DMS114 treated with DMSO at 0.1 percent for 48 hours (cell line): ENCODE measurements around the gene VMAC.
"Not testable (repeated sequence)": the region's sequence is repeated elsewhere in the genome, so short reads cannot be mapped to it uniquely, and the experiment has no call there.

ENCODE experiments used
- DNase-seq: peaks from one replicate; lab custom pipeline; 2025; ENCODE audit not compliant: unreplicated experiment; lab: John Stamatoyannopoulos, UW

Gene VMAC

GRCh38 chr19:5883157-5883873 lies 21.4 kb upstream of the VMAC start:
- not testable (repeated sequence) for DNase-seq

GRCh38 chr19:5884065-5884811 lies 20.4 kb upstream of the VMAC start:
- not testable (repeated sequence) for DNase-seq

GRCh38 chr19:5889288-5889971 lies 15.2 kb upstream of the VMAC start:
- DNase-seq: no peak

- no peak for DNase-seq
Observed at GRCh38 chr19:5890099-5890498, 14.6 kb upstream of the VMAC start.

GRCh38 chr19:5891572-5891937 lies 13.1 kb upstream of the VMAC start:
- no peak for DNase-seq

GRCh38 chr19:5891938-5892771 lies 12.5 kb upstream of the VMAC start:
- no peak for DNase-seq

DNA sequence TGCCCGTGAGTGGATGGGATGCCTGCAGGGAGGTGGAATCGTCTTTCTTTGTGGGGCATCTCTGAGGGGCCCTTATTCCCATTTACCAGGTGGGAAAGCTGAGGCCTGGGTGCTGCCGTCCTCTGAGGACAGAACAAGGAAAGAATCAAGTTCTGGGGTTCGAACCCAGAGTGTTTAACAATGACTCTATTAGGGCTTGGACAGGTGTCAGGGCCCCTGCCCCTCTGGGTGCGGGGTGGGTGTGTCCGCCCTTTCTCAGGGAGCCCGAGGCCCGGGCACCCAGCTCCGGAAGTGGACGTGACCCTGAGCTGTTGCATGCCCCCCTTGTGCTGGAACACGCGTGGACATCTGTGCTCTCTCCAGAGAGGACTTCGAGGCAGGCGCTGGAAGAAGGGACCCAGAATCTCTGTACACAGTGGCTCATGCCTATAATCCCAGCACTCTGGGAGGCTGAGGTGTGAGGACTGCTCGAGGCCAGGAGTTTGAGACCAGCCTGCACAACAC lies 11.8 kb upstream of the VMAC start:
- DNase-seq: no peak

- DNase-seq: no peak
Observed at GRCh38 chr19:5893296-5893903, 11.3 kb upstream of the VMAC start.

- no peak for DNase-seq
Observed at GRCh38 chr19:5893907-5894703, 10.6 kb upstream of the VMAC start.

GRCh38 chr19:5894704-5895349 lies 9.8 kb upstream of the VMAC start:
- no peak for DNase-seq

- DNase-seq: no peak
Observed at GRCh38 chr19:5895409-5895808, 9.3 kb upstream of the VMAC start.

GRCh38 chr19:5895890-5896289 lies 8.8 kb upstream of the VMAC start:
- DNase-seq: no peak

DNA sequence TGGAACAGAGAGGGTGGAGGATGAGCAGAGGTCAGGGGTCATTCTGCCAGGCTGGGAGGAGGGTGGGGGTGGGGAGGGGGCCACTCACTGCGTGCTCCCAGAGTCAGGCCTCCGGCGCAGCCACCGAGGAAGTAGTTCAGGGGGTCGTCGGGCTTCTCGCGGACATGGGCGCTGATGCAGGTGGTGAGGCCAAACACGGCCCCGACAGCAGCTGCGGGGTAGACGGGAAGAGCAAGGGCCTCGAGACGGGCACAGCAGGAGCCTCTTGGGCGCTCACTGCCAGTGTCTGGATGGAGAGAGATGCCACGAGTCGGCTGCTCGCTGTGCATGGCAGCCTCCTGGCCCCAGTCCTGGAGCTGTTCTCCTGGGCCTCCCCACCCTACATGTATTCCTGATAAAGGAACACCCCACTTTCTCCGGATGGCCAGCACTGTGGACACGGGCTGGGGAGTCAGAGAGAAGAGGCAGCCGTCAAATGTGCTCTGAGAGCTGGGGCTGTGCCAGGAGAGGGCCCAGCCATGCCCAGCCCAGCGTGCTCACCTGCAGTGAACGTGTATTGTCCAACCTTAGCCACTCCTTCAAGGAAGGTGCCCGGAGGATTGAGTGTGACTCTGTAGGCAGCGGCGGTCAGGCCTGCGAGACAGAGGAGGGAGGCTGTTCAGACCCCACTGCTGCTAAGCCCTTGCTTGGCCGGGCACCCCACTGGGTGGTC lies 8.2 kb upstream of the VMAC start:
- no peak for DNase-seq

- DNase-seq: no peak
Observed at GRCh38 chr19:5897189-5897969, 7.3 kb upstream of the VMAC start.

DNA sequence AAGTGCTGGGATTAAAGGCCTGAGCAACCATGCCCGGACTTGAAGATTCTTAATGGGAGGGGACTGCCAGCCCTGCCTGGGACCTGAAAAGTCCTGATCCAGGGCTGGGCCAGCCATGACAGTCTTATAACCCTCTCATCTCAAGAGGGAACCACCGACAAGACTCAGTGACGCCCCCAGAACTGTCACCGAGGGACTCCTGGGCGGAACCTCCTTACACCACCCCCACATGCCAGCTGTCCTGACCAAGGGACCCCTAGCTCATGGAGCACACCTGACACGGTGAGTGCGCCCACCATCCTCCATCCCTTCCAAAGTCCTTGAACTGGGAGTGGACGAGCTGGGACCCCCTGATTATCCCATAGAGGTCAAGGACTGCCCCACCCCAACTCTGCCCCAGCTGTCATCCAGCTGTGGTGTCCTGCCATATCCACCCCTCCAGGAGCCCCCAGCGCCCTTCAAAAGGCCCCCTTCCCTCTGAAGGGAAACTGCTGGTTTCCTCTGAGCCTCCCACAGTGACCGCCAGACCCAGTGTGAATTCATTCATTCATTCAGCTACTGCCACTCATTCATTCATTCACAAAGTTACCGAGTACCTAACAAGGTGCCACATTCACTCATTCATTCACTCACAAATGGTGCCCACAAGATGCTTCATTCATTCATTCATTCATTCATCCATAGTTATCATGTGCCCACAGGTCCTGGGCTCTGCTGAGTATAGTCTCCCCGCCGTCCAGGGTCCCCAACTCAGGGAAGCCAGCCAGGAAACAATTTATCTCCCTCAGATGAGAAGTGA lies 4.7 kb upstream of the VMAC start:
- DNase-seq: no peak

GRCh38 chr19:5900976-5901375 lies 3.7 kb upstream of the VMAC start:
- DNase-seq: no peak

GRCh38 chr19:5903056-5903623 lies 1.5 kb upstream of the VMAC start:
- no peak for DNase-seq
